Endodermal cell (in vitro differentiated cells): Measurements from ENCODE around the gene LTB4R2. TPM values are rescaled to one million over a fixed set of nuclear protein-coding genes. Genes with fewer than 3 reads are reported as not detected.

Experiments
- DNase-seq: peaks from one replicate; pipeline ENCODE4 v3.0.0-alpha.2; 2017
- H3K27ac ChIP-seq: 2 replicates; pipeline ENCODE4 v1.5.1; 2013; ENCODE audit warnings: mild to moderate bottlenecking, low read depth, low read length, moderate library complexity
- H3K27me3 ChIP-seq: 2 replicates; pipeline ENCODE4 v1.6.1; 2013; ENCODE audit warnings: mild to moderate bottlenecking, low read length, moderate library complexity; ENCODE audit not compliant: insufficient read depth, control insufficient read depth, poor library complexity, severe bottlenecking
- H3K36me3 ChIP-seq: 2 replicates; pipeline ENCODE4 v1.7.0; 2013; ENCODE audit warnings: mild to moderate bottlenecking, low read length, moderate library complexity; ENCODE audit not compliant: control insufficient read depth, insufficient read depth
- H3K4me1 ChIP-seq: one replicate; pipeline ENCODE4 v1.7.0; 2013; ENCODE audit warnings: low read length; ENCODE audit not compliant: control insufficient read depth, insufficient read depth
- H3K4me3 ChIP-seq: 2 replicates; pipeline ENCODE4 v1.5.1; 2013; ENCODE audit warnings: mild to moderate bottlenecking, low read length, moderate library complexity
- H3K9ac ChIP-seq: 2 replicates; pipeline ENCODE4 v1.6.1; 2013; ENCODE audit warnings: mild to moderate bottlenecking, low read length, moderate library complexity; ENCODE audit not compliant: poor library complexity, severe bottlenecking; ENCODE audit errors: extremely low read depth
- H3K9me3 ChIP-seq: 2 replicates; pipeline ENCODE4 v1.6.1; 2013; ENCODE audit warnings: mild to moderate bottlenecking, low read length, moderate library complexity; ENCODE audit not compliant: control insufficient read depth
- H3K27ac Mint-ChIP-seq: 2 replicates; pipeline ENCODE4 v1.8.0; 2020; ENCODE audit warnings: mixed read lengths
- H3K27me3 Mint-ChIP-seq: 2 replicates; pipeline ENCODE4 v1.8.0; 2021; ENCODE audit warnings: mild to moderate bottlenecking, mixed read lengths; ENCODE audit not compliant: insufficient read depth
- H3K36me3 Mint-ChIP-seq: 2 replicates; pipeline ENCODE4 v1.8.0; 2020; ENCODE audit warnings: low read depth, mixed read lengths
- H3K4me1 Mint-ChIP-seq: 2 replicates; pipeline ENCODE4 v1.8.0; 2020; ENCODE audit warnings: mixed read lengths
- H3K4me3 Mint-ChIP-seq: 2 replicates; pipeline ENCODE4 v1.8.0; 2020; ENCODE audit warnings: mild to moderate bottlenecking, moderate library complexity, mixed read lengths
- H3K9me3 Mint-ChIP-seq: 2 replicates; pipeline ENCODE4 v1.8.0; 2020; ENCODE audit warnings: mild to moderate bottlenecking, mixed read lengths
- CTCF ChIP-seq: fragments of 200-600 bp; sonication (generic); conservative IDR thresholded peaks from 2 replicates; pipeline ENCODE4 v1.5.0; 2021; ENCODE audit warnings: antibody characterized with exemption, mild to moderate bottlenecking
- WGBS, 2 experiments: methylation state at CpG; one replicate each; pipeline versions ENCODE4 v1.1.5 to v1.1.7; 2013; ENCODE audit warnings: missing lambda C conversion rate in 2 of 2, mixed read lengths in 1 of 2; ENCODE audit not compliant: insufficient coverage in 1 of 2, insufficient read length in 1 of 2; 5-methylcytosine and 5-hydroxymethylcytosine counted together
- total RNA-seq, 2 donors: library from RNA; stranded (reverse); fragmentation: NEBNext Ultra II Directional in 1 of 2; extraction: Animal tissue kit (Norgen Biotek cat#: 25700) in 1 of 2; gene quantifications; 2 replicates in 1 of 2; 3 replicates in 1 of 2; pipeline ENCODE4 v1.2.1, GENCODE V29; 2021

Gene LTB4R2
- total RNA-seq, 2 donors from 2014 or later: 7.4 to 9.5 TPM

GRCh38 chr14:24340606-24341005, 30.7 kb downstream of the LTB4R2 start:
- no peak overlapping the region for H3K27ac Mint-ChIP-seq
- Histone ChIP-seq H3K4me1 (no peaks in the 10 kb centered on the region), H3K27me3 (peaks cover 91% of the 10 kb centered on the region), H3K36me3 (no peaks in the 10 kb centered on the region), H3K27ac (no peak overlapping the region), H3K9ac (no peak overlapping the region), H3K4me3 (no peak overlapping the region), H3K9me3 (no peaks in the 10 kb centered on the region)
- H3K27me3 Mint-ChIP-seq: peaks cover 94% of the 10 kb centered on the region
- DNase-seq: peak; percentile 18
- TF ChIP-seq CTCF: no peak
- H3K4me1 Mint-ChIP-seq: peaks cover 13% of the 10 kb centered on the region
- no peaks in the 10 kb centered on the region for H3K36me3 Mint-ChIP-seq
- WGBS, 2 experiments: 92 to 100% methylated on average over 1 of the region's 1 CpG
- H3K9me3 Mint-ChIP-seq: no peaks in the 10 kb centered on the region
- H3K4me3 Mint-ChIP-seq: no peak overlapping the region

GRCh38 chr14:24342889-24343288, 32.9 kb downstream of the LTB4R2 start:
- Mint-ChIP-seq H3K27me3 (peaks cover 87% of the 10 kb centered on the region), H3K4me1 (peaks cover 4% of the 10 kb centered on the region), H3K4me3 (no peak overlapping the region), H3K36me3 (no peaks in the 10 kb centered on the region), H3K9me3 (no peaks in the 10 kb centered on the region), H3K27ac (no peak overlapping the region)
- Histone ChIP-seq H3K9me3 (no peaks in the 10 kb centered on the region), H3K4me3 (no peak overlapping the region), H3K9ac (no peak overlapping the region), H3K27ac (no peak overlapping the region), H3K27me3 (peaks cover 75% of the 10 kb centered on the region), H3K4me1 (no peaks in the 10 kb centered on the region), H3K36me3 (no peaks in the 10 kb centered on the region)
- DNase-seq: no peak
- WGBS, 2 experiments: 86 to 93% methylated on average over 2 to 4 of the region's 4 CpGs
- no peak for TF ChIP-seq CTCF

- Mint-ChIP-seq H3K36me3 (no peaks in the 10 kb centered on the region), H3K4me3 (no peak overlapping the region), H3K4me1 (peaks cover 3% of the 10 kb centered on the region), H3K9me3 (no peaks in the 10 kb centered on the region), H3K27ac (no peak overlapping the region), H3K27me3 (peaks cover 87% of the 10 kb centered on the region)
- peaks cover 72% of the 10 kb centered on the region for H3K27me3 ChIP-seq
- no peak for TF ChIP-seq CTCF
- H3K9ac ChIP-seq: no peak overlapping the region
- no peak overlapping the region for H3K27ac ChIP-seq
- no peaks in the 10 kb centered on the region for H3K36me3 ChIP-seq
- H3K9me3 ChIP-seq: no peaks in the 10 kb centered on the region
- peak; percentile 5 for DNase-seq
- WGBS, 2 experiments: 81 to 85% methylated on average over 6 to 7 of the region's 7 CpGs
- H3K4me1 ChIP-seq: no peaks in the 10 kb centered on the region
- H3K4me3 ChIP-seq: no peak overlapping the region
Observed at GRCh38 chr14:24343795-24344660, 34.1 kb downstream of the LTB4R2 start.
